Measurements from ENCODE around the gene BICDL1. TPM values are rescaled to one million over a fixed set of nuclear protein-coding genes. Genes with fewer than 3 reads are reported as not detected.

Gene BICDL1
- total RNA-seq, 2 donors from 2014 or later, result 5.0 to 11.1 TPM

DNA sequence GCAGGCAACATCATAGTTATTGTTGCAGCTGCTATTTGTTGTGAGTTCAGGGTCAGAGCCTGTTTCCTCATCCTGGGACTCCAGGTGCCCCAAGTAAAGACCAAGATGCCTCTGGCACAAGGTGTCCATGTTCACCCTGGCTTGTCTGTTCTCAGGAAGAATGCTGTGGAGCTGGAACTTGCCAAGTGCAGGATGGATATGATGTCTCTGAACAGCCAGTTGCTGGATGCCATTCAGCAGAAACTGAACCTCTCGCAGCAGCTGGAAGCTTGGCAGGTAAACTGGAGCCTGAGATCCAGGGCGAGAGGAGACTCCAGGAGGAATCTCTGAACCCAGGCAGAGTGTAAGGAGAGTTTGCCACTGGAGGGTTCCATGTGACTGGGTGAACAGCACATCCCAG is 100.8 kb downstream of the BICDL1 start:
- DNase-seq, result no peak
- TF ChIP-seq, protein P1, sequence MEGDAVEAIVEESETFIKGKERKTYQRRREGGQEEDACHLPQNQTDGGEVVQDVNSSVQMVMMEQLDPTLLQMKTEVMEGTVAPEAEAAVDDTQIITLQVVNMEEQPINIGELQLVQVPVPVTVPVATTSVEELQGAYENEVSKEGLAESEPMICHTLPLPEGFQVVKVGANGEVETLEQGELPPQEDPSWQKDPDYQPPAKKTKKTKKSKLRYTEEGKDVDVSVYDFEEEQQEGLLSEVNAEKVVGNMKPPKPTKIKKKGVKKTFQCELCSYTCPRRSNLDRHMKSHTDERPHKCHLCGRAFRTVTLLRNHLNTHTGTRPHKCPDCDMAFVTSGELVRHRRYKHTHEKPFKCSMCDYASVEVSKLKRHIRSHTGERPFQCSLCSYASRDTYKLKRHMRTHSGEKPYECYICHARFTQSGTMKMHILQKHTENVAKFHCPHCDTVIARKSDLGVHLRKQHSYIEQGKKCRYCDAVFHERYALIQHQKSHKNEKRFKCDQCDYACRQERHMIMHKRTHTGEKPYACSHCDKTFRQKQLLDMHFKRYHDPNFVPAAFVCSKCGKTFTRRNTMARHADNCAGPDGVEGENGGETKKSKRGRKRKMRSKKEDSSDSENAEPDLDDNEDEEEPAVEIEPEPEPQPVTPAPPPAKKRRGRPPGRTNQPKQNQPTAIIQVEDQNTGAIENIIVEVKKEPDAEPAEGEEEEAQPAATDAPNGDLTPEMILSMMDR (IDR thresholded peaks at IDR 0.05), result no peak
- Histone ChIP-seq H3K27ac (no peak overlapping the region), H3K9me3 (no peaks in the 10 kb centered on the region), H3K27me3 (no peaks in the 10 kb centered on the region), H3K9ac (ENCODE audit: low read depth in 2 of 2, low read length in 2 of 2) (no peak overlapping the region), H3K36me3 (no peaks in the 10 kb centered on the region), H3K4me1 (peaks cover 4% of the 10 kb centered on the region), H3K4me3 (no peak overlapping the region)
- intact Hi-C loops (cut with DNase I), result no loop called here

DNA sequence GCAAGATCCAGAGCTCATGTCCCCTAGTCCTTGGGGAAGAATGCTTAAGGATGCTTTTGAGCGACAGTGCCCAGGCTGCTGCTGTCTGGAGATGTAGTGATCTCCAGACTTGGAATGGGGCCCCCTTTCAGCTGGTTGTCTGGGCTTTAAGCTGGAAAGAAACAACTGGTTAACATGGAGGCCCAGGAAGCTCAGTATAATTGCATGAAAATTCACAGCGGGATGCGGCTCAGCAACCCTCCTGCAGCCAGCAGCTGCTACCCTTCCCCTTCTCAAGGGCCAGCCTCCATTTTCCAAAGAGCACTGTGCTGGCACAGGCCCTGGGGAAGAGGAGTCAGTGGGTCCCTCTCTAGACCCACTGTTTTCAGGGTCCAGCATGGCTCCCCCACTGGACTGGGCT is 101.2 kb downstream of the BICDL1 start:
- no peaks in the 10 kb centered on the region for H3K9me3 ChIP-seq
- TF ChIP-seq, protein P1 (IDR thresholded peaks at IDR 0.05), result no peak
- no peak overlapping the region for H3K4me3 ChIP-seq
- peaks cover 4% of the 10 kb centered on the region for H3K4me1 ChIP-seq
- no peaks in the 10 kb centered on the region for H3K36me3 ChIP-seq
- H3K27me3 ChIP-seq, result no peaks in the 10 kb centered on the region
- DNase-seq, result no peak
- H3K9ac ChIP-seq (ENCODE audit: low read depth in 2 of 2, low read length in 2 of 2), result no peak overlapping the region
- no peak overlapping the region for H3K27ac ChIP-seq
- intact Hi-C loops (cut with DNase I), result no loop called here

DNA sequence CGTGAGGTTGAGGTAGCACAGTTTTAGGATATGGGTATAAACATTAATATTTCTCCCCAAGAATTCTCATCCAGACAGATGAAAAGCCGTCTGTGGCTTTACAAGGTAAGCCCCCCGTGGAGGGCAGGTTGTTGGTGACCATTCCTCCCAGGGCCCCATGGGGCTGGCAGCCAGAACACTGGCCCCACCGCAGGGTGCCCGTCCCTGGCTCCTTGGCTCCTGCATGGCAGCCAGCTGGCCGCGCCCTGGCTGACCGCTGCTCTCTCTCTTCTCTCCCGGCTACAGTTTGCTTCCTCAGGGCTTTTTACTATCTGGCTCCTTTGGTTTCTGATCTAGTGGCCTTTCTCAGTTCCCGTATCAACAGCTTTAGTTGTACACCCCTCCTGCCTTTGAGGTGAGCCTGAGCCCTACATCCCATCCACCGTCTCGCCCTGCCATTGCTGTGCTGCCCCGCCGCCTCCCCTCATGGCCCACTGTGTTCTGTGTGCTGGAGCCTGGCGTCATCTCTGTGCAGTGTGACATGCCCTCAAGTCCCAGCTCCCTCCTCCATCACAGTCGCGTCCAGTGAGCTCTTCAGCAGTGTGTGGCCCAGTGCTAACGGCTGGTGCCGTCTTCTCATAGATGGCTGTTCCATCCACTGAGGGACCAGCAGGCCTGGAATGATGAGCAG is 101.7 kb downstream of the BICDL1 start:
- no peaks in the 10 kb centered on the region for H3K9me3 ChIP-seq
- intact Hi-C loops (cut with DNase I), result no loop called here
- TF ChIP-seq, protein P1 (IDR thresholded peaks at IDR 0.05), result no peak
- H3K9ac ChIP-seq (ENCODE audit: low read depth in 2 of 2, low read length in 2 of 2), result no peak overlapping the region
- no peaks in the 10 kb centered on the region for H3K27me3 ChIP-seq
- no peak for DNase-seq
- no peak overlapping the region for H3K4me3 ChIP-seq
- H3K4me1 ChIP-seq, result peaks cover 4% of the 10 kb centered on the region
- no peaks in the 10 kb centered on the region for H3K36me3 ChIP-seq
- no peak overlapping the region for H3K27ac ChIP-seq

DNA sequence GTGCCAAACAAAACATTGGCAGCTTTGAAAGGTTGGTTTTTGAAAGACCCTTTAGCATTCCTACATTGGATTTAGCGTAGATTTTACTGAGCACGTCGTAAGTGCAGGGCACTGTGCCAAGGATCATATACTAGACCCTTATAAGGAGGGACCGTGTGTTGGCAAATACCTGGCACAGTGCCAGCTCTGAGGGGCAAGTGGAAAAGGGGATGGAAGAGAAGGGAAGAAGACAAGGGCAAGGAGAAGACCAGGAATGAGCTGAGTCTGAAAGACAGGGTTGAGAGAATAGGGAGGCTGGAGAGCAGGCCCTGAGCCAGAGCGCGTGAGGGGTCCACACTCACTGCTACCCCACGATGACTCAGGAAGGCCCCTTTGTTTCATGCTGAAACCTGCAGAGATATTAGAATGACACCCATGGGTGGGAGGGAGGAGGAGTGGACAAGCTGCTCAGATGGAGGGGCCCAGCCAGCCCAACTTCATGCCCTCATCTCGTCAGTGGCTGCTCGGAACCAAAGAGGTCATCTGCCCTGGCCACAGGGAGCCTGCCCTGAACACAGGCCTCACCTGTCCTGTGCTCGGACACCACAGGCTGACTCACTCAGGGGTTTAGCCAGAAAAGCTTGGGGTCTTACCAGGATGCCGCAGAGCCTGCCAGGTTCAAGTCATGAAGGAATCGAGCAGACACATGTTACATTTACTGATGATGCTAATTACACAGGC is 102.5 kb downstream of the BICDL1 start:
- H3K27me3 ChIP-seq, result no peaks in the 10 kb centered on the region
- no peak overlapping the region for H3K4me3 ChIP-seq
- H3K9me3 ChIP-seq, result no peaks in the 10 kb centered on the region
- TF ChIP-seq, protein P1 (IDR thresholded peaks at IDR 0.05), result no peak
- no peak overlapping the region for H3K9ac ChIP-seq (ENCODE audit: low read depth in 2 of 2, low read length in 2 of 2)
- H3K36me3 ChIP-seq, result no peaks in the 10 kb centered on the region
- intact Hi-C loops (cut with DNase I), result no loop called here
- no peak overlapping the region for H3K27ac ChIP-seq
- no peak for DNase-seq
- H3K4me1 ChIP-seq, result peaks cover 4% of the 10 kb centered on the region

DNA sequence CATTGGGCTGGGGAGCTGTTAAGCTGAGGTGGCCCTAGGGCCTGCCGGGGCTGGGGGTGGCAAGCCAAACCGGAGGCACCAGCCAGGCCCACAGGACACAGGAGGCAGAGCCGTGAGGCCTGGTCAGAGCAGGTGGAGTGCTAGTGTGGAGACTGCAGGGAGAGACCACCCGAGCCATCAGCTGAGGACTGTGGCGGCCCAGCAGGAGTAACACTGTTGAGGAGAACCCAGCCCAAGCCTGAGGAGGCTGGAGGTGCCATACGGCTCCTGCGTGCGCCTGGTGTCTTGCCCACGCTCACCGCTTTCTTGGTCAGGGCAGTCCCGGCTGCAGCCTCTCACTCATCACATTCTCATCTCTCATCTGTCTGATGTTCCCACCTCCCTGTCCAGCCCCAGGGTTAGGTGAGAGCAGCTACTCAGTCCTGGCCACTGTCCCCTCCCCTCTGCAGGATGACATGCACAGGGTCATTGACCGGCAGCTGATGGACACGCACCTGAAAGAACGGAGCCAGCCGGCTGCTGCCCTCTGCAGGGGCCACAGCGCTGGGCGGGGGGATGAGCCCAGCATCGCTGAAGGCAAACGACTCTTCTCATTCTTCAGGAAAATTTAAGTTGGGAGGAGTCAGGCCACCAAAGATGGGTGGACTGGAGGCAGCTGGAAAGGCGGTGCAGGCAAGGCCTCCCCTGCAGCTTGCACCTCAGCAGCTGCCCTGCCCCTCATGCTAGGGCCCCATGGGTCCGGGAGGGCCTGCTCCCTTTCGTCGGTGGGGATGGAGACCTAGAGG is 103.7 kb downstream of the BICDL1 start:
- intact Hi-C loops (cut with DNase I), result no loop called here
- TF ChIP-seq, protein P1 (IDR thresholded peaks at IDR 0.05), result no peak
- H3K9me3 ChIP-seq, result no peaks in the 10 kb centered on the region
- no peak overlapping the region for H3K9ac ChIP-seq (ENCODE audit: low read depth in 2 of 2, low read length in 2 of 2)
- no peaks in the 10 kb centered on the region for H3K27me3 ChIP-seq
- H3K27ac ChIP-seq, result no peak overlapping the region
- no peak overlapping the region for H3K4me3 ChIP-seq
- H3K4me1 ChIP-seq, result no peaks in the 10 kb centered on the region
- DNase-seq, result no peak
- no peaks in the 10 kb centered on the region for H3K36me3 ChIP-seq
